ENCODE data around the gene NOL4L.

NOL4L gene

GRCh38 chr20:32613192-32614053 is 28.3 kb upstream of the NOL4L start:
- DNase-seq, result no peak

GRCh38 chr20:32612351-32613191 is 27.4 kb upstream of the NOL4L start:
- DNase-seq, result no peak

- DNase-seq, result no peak
Measured at GRCh38 chr20:32611868-32612267, 26.7 kb upstream of the NOL4L start.

- DNase-seq, result no peak
Measured at GRCh38 chr20:32611286-32611685, 26.2 kb upstream of the NOL4L start.

GRCh38 chr20:32610472-32611218 is 25.5 kb upstream of the NOL4L start:
- no peak for DNase-seq

GRCh38 chr20:32609993-32610392 is 24.9 kb upstream of the NOL4L start:
- DNase-seq, result no peak

- no peak for DNase-seq
Measured at GRCh38 chr20:32609111-32609773, 24.1 kb upstream of the NOL4L start.

GRCh38 chr20:32608664-32609015 is 23.5 kb upstream of the NOL4L start:
- DNase-seq, result no peak

GRCh38 chr20:32607727-32608663 is 22.9 kb upstream of the NOL4L start:
- no peak for DNase-seq

GRCh38 chr20:32607324-32607723 is 22.2 kb upstream of the NOL4L start:
- no peak for DNase-seq

- no peak for DNase-seq
Measured at GRCh38 chr20:32606790-32607189, 21.7 kb upstream of the NOL4L start.

GRCh38 chr20:32606107-32606506 is 21.0 kb upstream of the NOL4L start:
- no peak for DNase-seq

- no peak for DNase-seq
Measured at GRCh38 chr20:32605167-32605656, 20.1 kb upstream of the NOL4L start.

- DNase-seq, result no peak
Measured at GRCh38 chr20:32603046-32603726, 18.1 kb upstream of the NOL4L start.

- DNase-seq, result no peak
Measured at GRCh38 chr20:32602273-32602672, 17.1 kb upstream of the NOL4L start.

GRCh38 chr20:32600681-32601237 is 15.6 kb upstream of the NOL4L start:
- DNase-seq, result no peak

- no peak for DNase-seq
Measured at GRCh38 chr20:32599783-32600340, 14.7 kb upstream of the NOL4L start.

GRCh38 chr20:32598606-32599005 is 13.5 kb upstream of the NOL4L start:
- DNase-seq, result no peak

- DNase-seq, result no peak
Measured at GRCh38 chr20:32597714-32598113, 12.6 kb upstream of the NOL4L start.

- DNase-seq, result no peak
Measured at GRCh38 chr20:32596681-32597252, 11.6 kb upstream of the NOL4L start.
